SW 1271 (cell line): Measurements from ENCODE around the gene GNB1L.

Source experiments
- DNase-seq, 2 experiments: peaks; one replicate each; lab custom pipeline; 2025; lab: John Stamatoyannopoulos, UW

GNB1L gene

DNA sequence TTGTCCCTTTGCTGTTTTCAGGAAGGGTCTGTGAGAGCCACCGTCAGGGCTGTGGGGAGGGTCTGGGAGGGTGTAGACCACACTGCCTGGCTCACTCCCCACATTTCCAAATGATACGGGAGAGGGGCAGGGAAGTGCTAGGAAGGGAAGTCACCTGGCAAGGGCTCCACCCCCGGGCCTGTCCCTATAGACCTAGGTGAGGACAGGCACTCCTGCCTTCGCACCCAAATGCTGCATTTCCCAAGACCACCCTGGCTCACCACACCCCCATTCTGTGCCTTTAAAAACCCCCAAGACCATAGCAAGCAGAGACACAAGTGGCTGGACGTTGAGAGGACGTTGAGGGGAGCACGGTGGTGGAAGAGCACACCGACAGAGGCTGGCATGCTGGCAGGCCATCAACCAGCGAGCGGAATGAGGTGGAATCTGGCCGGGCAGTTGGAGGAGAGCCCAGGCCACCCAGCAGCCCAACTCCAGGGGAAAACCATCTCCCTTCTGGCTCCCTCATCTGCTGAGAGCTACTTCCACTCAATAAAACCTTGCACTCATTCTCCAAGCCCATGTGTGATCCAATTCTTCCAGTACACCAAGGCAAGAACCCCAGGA, 45.7 kb downstream of the GNB1L start:
- DNase-seq = no peak

DNA sequence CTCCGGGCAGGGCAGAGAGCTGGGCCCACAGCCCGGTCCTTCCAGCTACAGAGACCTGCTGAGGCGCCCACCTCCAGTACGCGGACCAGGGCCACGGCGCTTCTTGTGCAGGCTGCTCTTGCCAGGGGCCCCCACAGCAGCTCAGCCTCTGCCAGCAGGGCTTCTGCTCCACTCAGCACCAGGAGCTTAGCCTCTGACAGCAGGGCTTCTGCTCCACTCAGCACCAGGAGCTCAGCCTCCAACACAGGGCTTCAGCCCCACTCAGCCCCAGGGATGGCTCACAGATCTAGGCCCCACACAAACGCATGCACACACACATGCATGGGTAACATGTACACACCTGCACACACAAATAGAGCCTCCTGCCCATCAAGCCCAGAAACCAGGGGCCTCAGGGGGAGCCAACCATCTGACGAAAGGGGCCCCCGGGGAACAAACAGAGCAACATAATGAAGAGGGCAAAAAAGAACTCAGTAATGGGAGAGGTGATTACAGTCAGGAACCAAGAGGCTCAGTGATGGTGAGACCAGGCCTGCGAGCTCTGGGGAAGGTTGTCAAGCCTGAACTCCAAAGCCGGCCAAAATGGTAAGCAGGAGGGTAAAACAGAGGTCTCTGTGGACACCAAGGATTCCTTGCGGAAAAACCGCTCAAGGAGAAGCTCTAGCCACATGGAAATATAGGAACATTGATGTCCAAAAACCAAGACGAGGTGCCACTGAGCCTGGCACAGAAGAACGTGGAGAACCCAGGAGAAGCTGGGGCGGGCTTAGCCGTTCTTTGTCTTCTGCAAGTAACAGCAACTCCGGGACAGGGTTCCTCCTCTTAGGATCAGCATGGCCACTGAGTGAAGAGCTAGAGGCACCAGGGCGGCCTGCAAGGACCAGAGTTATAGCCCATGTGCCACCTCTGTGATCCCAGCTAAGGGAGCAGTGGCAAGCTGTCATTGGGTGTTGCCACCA, 46.5 kb downstream of the GNB1L start:
- DNase-seq = no peak

DNA sequence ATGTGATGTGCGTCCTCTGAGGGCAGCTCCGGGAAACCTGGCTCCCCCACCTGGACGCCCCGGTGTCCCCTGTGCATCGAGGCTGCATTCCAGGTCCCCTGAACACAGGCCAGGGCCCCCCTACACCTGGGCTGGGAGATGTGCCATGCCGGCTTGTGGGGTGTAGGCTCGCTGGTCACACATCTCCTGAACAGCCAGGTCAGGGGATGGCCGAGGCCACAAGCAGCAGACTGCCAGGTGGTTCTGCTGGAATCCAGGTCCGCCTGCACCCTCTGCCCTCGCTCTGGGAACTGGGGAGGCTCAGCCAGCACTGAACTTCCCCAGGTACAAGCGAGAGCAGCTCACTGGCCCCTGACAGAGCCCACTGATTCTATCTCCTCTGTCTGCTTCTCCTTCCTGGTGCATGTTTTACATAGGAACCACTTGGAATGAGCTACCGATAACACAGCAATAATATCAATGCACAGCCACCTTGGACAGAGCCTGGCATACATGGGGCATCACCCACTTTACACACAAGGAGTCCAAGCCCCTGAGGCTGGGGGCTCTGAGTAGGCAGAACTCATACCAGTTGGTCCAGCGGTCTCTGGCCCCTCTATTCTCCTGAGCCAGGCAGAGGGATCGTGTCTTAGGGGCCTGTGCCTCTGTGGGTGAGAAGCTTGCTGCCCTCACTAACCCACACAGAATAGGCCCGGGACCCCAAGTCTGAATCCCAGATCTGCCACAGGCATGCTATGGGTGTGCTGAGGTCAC, 47.3 kb downstream of the GNB1L start:
- no peak for DNase-seq

DNA sequence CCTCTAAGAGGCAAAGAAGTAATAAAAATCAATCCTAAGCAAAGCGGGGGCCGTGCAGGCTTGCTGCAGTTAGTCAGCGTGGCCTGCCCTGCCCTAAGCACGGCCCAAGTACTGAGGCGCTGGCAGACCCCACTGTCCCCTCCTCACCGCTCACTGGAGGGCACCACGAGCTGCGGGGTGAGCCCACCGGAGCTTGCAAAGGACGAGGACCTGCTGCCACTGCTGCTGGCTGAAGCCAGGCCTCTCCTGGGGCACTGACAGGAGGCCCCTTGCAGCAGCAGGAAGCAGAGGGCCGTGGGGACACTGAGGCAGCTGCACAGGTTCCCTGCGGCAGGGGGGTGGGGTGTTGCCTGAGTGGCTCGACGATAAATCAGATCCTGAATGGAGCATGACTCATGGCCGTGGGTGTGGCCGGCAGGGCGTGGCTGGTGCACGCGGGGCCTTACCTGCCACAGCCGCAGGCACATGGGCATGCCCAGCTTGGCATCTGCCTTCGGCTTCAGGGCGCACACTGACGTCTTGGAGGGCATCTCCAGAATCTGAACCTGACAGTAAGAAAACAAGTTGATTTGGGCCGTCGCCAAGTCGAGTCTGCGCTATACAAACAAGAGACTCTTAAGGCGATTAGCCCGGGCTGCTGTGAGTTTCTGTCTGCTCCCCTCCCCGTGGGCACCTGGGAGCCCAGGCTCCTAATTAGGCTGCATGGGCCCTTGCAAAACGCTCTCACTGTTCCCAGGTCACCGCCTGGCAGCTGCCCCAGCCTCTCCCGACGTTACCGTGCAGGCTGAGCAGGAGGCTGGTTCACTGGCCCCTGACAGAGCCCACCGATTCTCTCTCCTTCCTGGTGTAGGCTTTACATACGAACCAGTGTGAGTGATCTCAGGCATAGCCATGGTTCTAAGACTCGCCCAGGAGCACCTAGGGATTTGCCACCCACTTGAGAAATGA, 48.2 kb downstream of the GNB1L start:
- no peak for DNase-seq

DNA sequence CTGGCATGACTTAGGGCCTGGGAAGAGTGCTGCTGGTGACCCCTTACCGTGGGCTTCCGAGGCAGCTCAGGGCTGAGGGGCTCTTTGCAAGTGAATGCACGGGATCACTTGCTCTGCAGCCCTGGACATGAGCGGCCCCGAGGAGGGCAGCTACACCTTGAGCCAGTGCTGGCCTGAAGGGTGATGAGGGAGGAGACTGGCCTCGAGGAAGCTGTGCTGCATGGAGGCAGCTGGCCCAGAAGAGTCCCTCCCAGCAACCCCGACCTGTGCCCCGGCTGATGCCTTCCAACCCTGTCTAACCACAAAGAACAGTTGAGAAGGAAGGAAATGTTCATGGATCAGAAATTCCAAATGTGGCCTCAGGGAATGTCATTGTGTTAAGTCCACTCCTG, 48.9 kb downstream of the GNB1L start:
- DNase-seq = no peak

DNA sequence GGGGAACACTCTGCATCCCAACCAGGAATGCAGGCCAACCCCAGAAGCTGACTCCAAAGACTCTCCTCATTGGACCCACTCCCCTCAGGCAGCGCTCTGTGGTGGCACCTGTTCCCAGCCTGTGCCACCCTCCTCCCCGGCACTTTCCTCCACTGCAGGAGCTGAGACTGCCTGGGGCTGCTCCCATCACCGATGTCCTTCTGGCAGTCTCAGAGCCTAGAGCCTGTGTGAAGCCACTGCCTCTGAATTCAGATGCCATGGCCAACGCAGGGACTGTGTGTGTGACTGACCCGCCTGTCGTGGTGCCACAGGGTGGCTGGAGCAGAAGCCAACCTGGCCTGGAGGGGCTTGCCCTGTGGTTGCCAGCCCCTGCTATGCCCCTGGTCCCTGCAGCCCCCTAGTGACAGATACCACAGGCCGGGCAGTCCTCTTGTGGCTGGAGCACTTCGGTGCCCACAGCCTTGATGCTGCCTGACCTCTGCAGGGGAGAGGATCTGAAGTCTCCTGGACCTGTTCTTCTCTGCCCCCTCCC, 50.9 kb downstream of the GNB1L start:
- no peak for DNase-seq

DNA sequence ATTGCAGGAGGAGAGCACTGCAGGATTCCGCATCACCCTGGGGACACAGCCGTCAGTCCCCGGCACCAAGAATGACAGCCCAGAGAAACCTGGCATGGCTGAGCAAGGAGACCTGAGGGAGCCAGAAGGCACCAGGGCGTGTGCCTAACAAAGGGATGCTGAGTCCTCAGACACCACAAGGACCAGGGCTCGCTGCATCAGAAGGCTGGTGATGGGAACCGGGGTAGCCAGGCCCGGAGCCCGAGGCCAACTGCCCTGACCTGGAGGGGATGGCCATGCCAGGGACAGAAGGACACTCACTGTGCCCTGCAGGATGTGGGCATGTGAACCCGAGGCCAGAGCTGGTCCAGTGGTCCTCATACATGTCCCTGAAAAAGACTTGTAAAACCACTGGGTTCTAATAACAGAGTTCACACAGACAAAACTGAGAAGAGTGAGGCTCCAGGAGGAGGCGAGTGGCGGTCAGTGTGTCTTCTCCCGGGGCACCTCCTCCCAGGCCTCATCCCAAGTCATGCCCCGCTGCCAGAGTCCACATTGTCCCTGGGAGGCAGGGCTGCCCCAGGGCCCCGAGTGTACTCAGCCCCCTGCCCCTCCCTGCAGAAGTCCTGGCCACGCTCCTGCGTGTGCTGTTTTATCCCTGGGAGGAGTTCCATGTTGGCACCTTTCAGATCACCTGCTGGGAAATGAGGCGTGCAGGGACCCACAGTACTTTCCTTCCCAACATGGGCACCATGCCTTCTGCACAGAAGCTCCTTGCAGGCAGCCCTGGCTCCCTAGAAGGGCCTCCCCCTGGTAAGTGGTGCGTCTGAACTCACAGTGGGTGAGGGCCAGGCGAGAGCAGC, 51.6 kb downstream of the GNB1L start:
- DNase-seq = no peak

DNA sequence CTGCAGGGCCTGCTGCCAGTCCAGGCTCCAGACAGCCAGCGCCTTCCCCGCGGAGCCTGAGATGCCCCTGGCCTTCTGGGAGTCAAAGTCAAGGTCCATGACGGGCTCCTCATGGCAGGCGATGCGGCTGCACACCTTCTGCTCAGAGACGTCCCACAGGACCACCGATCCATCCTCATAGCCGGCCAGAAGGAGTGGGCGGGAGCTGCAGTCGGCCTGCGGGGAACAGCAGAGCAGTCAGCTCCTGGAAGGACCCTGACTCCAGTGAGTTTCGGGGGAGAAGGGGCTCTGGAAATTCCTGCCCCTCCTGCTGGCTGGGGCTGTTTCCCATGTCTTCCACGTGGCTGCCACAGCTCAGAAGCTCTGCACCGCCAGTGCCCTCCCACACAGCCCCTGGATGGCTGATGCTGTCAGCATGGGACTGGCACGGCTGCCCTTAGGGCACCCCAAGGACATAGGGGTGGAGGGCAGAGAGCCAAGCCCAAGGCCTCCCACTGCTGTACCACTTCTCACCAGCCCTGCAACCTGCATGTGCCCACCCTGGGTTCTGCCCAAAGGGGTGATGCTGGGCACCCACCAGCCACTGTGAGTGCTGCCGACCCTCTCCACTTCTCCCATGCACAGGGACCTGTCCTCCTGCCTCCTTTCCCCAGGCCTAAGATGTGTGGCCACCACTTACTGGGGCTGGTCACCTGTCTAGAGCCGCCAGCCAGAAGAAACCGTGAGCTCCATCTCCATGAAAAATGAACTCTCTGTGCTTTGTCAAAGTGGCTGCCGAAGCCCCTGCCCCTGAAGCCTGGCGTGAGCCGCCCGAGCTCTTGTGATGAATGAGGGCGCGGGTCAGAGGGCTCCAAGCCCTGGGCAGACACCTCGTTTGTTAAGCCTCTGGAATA, 52.4 kb downstream of the GNB1L start:
- DNase-seq = no peak

DNA sequence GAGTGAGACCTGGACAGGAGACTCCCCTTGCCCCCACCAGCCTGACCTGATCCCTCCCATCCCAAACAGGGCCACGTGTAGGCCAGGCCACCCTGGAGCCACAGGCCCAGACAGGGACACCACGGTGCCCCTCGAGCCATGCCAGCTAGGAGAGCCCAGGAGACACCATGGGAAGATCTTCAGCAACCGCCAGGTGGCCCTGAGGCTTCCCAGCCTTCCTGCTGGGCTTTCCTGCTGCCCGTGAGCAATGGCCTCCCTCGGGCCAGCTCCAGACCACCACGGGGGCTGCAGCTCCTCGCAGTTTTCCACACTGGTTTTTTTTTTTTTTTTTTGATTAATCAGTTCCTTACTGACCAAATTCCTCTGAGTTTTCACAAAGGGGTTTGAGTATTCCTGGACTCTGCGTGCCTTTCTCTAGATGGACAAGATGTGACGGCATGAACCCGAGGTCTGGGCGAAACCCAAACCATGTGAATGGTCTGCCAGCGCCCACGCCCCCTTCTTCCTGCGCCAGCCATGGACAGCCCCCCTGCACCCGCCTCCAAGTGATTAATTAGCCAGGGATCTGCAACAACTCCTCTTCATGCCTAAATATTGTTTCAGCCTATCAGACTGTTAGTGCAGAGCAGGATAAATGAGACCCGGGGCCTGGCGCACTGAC, 53.2 kb downstream of the GNB1L start:
- DNase-seq = no peak

DNA sequence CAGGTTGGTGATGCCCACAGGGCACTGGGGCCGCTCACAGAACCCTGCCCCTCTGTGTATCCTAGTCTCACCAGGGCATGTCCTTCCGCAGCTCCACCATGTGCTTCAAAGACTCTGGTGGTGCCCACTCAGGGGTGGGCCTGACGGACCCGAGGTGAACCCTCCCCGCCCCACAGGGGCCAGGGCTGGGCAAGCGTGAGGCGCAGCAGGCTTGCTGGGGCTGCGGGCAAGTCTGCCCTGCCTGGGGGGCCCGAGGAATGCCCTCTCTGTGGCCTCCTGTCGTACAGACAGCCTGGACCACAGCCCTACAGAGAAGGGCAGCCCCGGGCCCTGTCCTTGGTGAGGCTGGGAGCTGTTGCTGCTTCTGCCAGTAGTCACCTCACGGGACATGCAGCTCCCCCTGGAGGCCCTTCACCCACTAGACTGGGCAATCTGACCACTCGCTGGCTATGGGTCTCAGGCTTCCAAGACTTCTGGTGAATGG, 53.9 kb downstream of the GNB1L start:
- DNase-seq = peak in 1 of 2 experiments; percentile 3

DNA sequence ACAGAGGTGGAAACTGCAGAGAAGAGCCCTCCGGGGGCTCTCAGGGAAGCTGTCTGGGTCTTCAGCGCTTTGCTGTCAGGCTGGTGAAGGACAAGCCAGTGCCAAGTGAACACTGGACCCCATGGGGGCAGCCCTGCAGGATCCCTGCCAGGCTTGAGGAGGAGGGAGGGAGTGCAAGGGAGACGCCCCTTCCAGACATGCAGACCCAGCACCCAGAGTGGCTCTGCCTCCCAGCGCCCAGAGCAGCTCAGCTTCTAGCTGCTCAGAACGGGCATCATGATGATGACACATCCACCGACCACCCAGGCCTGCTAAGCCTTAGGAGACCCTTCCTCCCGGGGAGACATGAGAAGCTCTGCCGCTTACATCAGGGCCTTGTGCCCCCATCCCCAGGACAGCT, 54.4 kb downstream of the GNB1L start:
- no peak for DNase-seq

DNA sequence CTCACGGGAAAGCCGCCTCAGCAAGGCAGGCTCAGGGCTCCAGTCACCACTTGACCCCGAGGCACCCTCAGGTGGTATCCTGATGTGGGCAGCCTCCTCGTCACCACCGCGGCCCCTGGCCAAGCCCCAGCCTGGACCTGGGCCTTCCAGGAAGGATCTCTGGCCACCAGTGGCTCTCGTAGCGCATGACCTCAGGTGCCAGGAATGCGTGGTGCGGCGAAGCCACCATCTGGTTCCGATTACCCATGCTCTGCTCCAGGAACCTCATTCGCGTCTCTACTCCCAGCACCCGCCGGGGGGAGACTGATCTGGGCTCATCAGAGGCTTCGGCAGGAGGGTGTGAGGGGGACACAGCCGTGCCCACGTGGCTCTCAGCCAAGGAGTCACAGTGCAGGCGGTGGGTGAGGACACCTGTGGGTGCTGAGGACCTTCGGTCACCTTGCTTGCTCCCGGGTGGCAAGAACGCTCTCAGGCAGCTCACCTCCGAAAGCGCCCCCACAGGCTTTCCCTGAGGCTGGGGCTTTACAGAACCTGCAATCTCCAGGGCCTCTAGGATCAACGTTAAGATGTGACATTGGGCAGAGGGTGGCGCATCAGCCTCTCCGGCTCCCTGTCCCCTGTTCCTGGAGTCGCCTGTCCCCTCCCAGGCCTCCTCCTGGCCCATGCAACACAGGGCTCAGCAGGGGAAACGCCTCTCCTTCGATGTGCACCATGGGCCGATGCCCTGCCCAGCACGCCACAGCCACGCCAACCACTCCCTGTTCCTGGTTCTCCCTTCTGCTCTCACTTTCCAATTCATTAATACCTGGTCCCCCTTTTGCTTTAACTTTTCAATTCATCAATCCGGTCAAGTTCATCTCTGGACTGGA, 55.1 kb downstream of the GNB1L start:
- no peak for DNase-seq

DNA sequence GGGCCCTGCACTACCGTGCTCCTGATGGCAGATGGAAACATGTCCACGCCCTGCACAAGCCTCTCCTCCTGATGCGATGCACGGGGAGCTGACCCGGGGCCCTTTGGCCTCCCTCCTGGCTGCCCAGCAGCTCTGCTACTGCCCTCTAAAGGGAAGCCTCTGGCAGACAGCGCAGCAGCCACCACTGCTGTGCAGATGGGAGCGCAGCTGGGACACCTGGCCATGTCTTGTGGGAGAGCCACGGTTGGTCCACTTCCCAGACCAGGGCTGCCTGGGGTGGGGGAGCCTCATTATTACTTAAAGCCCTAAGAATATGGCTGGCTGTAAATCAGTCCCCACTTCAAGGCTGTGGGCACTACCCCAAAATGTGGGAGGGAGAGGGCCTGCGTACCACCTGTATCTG, 55.8 kb downstream of the GNB1L start:
- no peak for DNase-seq

DNA sequence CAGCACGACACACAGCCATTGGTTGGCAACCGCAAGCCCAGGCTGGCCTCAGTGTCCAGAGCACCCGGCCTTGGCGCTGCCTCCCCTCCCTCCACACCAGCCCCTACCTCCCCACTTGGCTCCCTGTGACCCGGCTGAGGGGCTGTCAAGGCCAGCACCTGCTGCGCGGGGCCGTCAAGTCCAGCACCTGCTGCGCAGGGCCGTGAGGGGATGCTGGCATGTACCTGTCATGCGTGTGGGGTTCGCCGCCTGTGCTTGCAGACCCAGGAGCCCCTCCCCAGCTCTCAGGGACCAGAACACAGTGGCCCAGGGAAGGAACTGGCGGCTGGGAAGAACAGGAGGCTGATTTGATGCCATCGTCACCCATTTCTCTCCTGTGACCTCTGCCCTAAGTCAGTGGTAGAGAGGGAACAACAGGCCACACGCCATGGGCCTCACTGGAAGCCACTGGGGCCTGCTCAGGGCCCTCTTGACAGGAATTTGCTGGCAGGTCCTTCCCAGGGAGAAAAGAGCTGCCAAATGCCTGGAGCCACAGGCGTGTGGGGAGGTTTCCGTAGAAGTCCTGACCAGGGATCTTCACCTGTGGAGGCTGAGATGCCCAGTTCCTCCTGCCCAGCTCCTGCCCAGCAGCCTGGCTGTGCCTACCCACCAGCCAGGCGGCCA, 56.5 kb downstream of the GNB1L start:
- no peak for DNase-seq

DNA sequence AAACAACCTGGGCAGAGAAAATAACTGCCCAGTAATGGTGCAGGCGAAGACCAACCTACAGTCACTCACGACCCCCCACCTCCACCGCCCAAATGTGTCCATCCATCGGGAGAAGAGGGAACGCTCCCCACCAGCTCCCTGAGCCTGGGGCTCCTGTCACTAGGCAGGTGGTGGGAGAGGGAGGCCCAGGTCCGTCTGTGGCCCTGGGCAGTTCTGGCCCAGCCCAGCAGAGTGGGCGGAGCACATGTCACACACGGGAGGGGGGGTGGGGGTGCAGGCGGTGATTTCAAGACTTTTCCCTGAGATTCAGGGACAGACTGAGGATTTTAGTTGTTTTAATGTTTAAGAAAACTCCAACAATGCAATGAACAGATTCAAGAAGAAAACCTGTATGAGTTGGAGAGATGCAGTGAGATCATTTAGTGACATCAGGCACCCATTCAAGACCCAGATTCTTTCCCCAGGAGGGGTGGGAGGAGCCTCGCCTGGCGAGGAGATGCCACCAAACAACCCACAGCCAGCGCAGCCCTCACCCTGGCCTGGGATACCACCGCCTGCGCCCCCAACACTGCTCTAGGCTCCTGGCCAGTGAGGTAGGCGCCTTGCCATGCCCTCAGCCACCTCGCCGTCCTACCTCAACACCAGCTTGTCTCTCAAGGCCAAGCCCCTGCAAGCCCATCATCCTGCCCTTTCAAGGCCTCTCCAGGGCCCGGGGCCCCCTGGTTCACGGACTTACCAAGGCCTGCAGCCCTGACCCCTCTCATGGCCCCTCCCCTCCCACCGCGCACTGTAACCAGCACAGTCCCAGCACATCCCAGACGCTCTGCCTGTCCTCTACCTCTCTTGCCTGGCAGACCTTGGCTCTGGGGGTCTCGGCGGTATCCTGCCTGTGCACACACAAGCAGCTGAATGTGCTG, 57.3 kb downstream of the GNB1L start:
- DNase-seq = no peak

DNA sequence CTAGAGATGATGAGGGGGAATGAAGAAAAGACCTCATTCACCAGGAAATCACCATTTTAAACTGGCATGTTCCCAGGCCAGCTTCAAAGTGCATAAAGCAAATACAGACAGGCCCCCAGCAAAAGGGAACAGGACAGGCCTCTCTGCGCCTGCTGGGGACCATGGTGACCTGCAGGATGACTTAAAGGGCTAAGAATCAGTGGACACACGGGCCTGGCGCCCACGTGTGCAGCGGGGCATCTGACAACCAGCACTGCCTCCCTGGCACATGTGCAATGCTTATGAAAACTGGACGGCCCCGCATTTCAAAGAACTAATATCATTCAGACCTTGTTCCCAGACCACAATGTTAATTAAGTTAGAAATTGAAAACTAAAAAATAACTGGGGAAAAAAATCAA, 58.5 kb downstream of the GNB1L start:
- no peak for DNase-seq
